Stomach (tissue), 19 donors: ENCODE results near the gene DNAJC25. TPM values are rescaled to one million over a fixed set of nuclear protein-coding genes. Genes with fewer than 3 reads are reported as not detected.
A peak's percentile ranks its signal among the peaks of the same experiment; 100 is the strongest.

Experiments used
- DNase-seq, 2 donors: peaks; one replicate each; pipeline versions ENCODE4 v3.0.0 to v3.0.0-alpha.2; 2013 to 2019
- H3K27ac ChIP-seq, 5 donors: fragments of 200-600 bp in 4 of 5; sonication (generic) in 4 of 5; one replicate each; pipeline ENCODE4 v1.5.1; 2013 to 2019; ENCODE audit warnings: mild to moderate bottlenecking in 1 of 5, moderate library complexity in 1 of 5
- H3K27me3 ChIP-seq, 3 donors: fragments of 200-600 bp; sonication (generic); one replicate each; pipeline ENCODE4 v1.5.1; 2017 to 2019; ENCODE audit warnings: mixed run types in 1 of 3
- H3K36me3 ChIP-seq, 4 donors: fragments of 200-600 bp; sonication (generic); 1 replicate in 3 of 4; 2 replicates in 1 of 4; pipeline ENCODE4 v1.5.1; 2016 to 2019
- H3K4me1 ChIP-seq, 4 donors: fragments of 200-600 bp; sonication (generic); one replicate each; pipeline ENCODE4 v1.5.1; 2016 to 2019
- H3K4me3 ChIP-seq, 4 donors: fragments of 200-600 bp; sonication (generic) in 3 of 4; one replicate each; pipeline ENCODE4 v1.5.1; 2016 to 2019; ENCODE audit warnings: mild to moderate bottlenecking in 1 of 4
- H3K9me3 ChIP-seq, 4 donors: fragments of 200-600 bp; sonication (generic); one replicate each; pipeline ENCODE4 v1.5.1; 2016 to 2019
- EP300 ChIP-seq: sonication (generic); formaldehyde crosslinking; IDR thresholded peaks from one replicate; pipeline ENCODE4 v1.6.1; 2017; ENCODE audit warnings: antibody characterized with exemption
- POLR2A ChIP-seq, 4 donors: fragments of 450-650 bp; IDR thresholded peaks; one replicate each; pipeline ENCODE4 v1.6.1; 2016; ENCODE audit warnings: antibody characterized with exemption in 4 of 4, control low read depth in 2 of 4, mild to moderate bottlenecking in 1 of 4, moderate library complexity in 1 of 4
- POLR2AphosphoS5 ChIP-seq, 3 donors: sonication (generic); formaldehyde crosslinking; IDR thresholded peaks; one replicate each; pipeline ENCODE4 v1.6.1; 2016; ENCODE audit warnings: antibody characterized with exemption in 3 of 3
- WGBS, 5 donors: extraction: QIAGEN DNeasy Blood & Tissue Kit in 3 of 5; methylation state at CpG; one replicate each; pipeline versions ENCODE4 v1.1.5 to v1.1.7; 2013 to 2018; 5-methylcytosine and 5-hydroxymethylcytosine counted together
- intact Hi-C: fragments of 100-400 bp; cut with DNase I; formaldehyde crosslinking; loops from one replicate; pipeline ENCODE4 v1.15.1; 2023; ENCODE audit warnings: low total_unique reads
- long read RNA-seq, 10 donors: transcript quantifications; one replicate each; lab custom pipeline, GENCODE V29; 2026
- polyA plus RNA-seq, 3 donors: library from polyadenylated mRNA; stranded (reverse); fragments of 200-250 nt; gene quantifications; one replicate each; pipeline ENCODE4 v1.2.3, GENCODE V29; 2013
- total RNA-seq, 5 donors: library from RNA; depleted of rRNA; stranded (reverse); fragments of >200 nt; gene quantifications; one replicate each; pipeline versions ENCODE4 v1.1.0 to v1.2.3, GENCODE V29; 2014 to 2016
- TF ChIP-seq, protein P1 (sequence below), 7 experiments: fragments of 450-650 bp in 4 of 7; fragments of 200-600 bp in 3 of 7; sonication (generic) in 3 of 7; IDR thresholded peaks; one replicate each; pipeline ENCODE4 v1.5.1; 2016 to 2019; ENCODE audit warnings: antibody characterized with exemption in 7 of 7, control low read depth in 2 of 7, mild to moderate bottlenecking in 1 of 7
- donor health status: healthy with polysubstance abuse.
- donor health status: Bipolar disorder and iron deficiency.
- donor health status: healthy.

Gene DNAJC25
- total RNA-seq (10 to 100 TPM in 2 of 5 donors, 1 to 10 TPM in 2, not detected in 1; 1.3 to 44.0 (median 9.0) TPM), polyA plus RNA-seq (1 to 10 TPM; 2.4 to 4.7 (median 4.3) TPM)
- long read RNA-seq, donor 1, partial matches to known transcripts: 0 of 1 reads
- long read RNA-seq, donor 1, other reads (novel, unspliced or antisense): 0 of 1 reads
- long read RNA-seq, donor 2, partial matches to known transcripts: 0 of 4 reads
- long read RNA-seq, donor 2, other reads (novel, unspliced or antisense): 0 of 4 reads
- long read RNA-seq, donor 3, partial matches to known transcripts: 0 of 2 reads
- long read RNA-seq, donor 3, other reads (novel, unspliced or antisense): 0 of 2 reads
- long read RNA-seq, donor 4: 0 reads
- long read RNA-seq, donor 5, partial matches to known transcripts: 0 of 5 reads
- long read RNA-seq, donor 5, other reads (novel, unspliced or antisense): 0 of 5 reads
- long read RNA-seq, donor 6, transcript DNAJC25-202 (5 exons, 2,498 nt): minor isoform, 6 of 16 reads
- long read RNA-seq, donor 6, transcript DNAJC25-201 (4 exons, 2,268 nt): major isoform, 10 of 16 reads
- long read RNA-seq, donor 6, partial matches to known transcripts: 0 of 16 reads
- long read RNA-seq, donor 6, other reads (novel, unspliced or antisense): 0 of 16 reads
- long read RNA-seq, donor 7, partial matches to known transcripts: 0 of 3 reads
- long read RNA-seq, donor 7, other reads (novel, unspliced or antisense): 0 of 3 reads
- long read RNA-seq, donor 8, partial matches to known transcripts: 0 of 3 reads
- long read RNA-seq, donor 8, other reads (novel, unspliced or antisense): 0 of 3 reads
- long read RNA-seq, donor 9, partial matches to known transcripts: 0 of 3 reads
- long read RNA-seq, donor 9, other reads (novel, unspliced or antisense): 0 of 3 reads
- long read RNA-seq, donor 10, partial matches to known transcripts: 0 of 2 reads
- long read RNA-seq, donor 10, other reads (novel, unspliced or antisense): 0 of 2 reads

DNA sequence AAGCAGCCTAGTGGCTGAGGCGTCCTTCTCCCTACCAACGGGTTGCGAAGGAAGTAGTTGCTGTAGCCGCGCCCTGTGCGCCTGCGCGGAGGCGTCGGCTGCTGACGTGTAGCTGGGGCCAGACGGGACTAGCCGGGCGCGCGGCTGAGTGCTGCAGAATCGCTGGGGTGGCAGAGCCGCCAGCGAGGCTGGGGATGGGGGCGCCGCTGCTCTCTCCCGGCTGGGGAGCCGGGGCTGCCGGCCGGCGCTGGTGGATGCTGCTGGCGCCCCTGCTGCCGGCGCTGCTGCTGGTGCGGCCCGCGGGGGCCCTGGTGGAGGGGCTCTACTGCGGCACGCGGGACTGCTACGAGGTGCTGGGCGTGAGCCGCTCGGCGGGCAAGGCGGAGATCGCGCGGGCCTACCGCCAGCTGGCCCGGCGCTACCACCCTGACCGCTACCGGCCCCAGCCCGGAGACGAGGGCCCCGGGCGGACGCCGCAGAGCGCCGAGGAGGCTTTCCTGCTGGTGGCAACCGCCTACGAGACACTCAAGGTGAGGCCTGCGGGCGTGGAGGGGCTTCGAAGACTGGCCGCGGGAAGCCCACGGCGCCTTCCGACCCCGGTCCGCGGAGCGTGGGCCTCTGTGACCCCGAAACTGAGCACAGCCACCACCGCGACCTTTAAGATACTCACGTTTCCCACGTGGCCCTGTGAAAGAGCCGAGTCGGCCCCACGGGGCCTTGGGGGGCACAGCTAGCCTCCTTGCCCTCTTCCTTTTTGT lies at the start of gene DNAJC25:
Gene DNAJC25 (plus strand): TSS at position 121 of the 758 bp plus-strand sequence. CDS start 74 bp downstream, at position 195.
- peak within 1 kb of the TSS; percentile 70 to 91 (median 88) for H3K4me3 ChIP-seq
- TF ChIP-seq POLR2A (IDR thresholded peaks at IDR 0.05): peak in 2 of 4 donors; percentile 84 to 94
- TF ChIP-seq POLR2AphosphoS5 (IDR thresholded peaks at IDR 0.05): peak; percentile 98 to 99 (median 99)
- TF ChIP-seq EP300: no peak
- no peaks in the 10 kb centered on the region for H3K9me3 ChIP-seq
- intact Hi-C loops: no loop called here
- no peaks in the 10 kb centered on the region for H3K27me3 ChIP-seq
- H3K36me3 ChIP-seq: no peaks in the 10 kb centered on the region
- peak within 1 kb of the TSS; percentile 85 to 96 (median 91) for H3K27ac ChIP-seq
- peaks cover 14 to 55% (median 42%) of the 10 kb centered on the region in 4 donors for H3K4me1 ChIP-seq
- DNase-seq: peak; percentile 97 to 99
- 0 to 1% (median 0%) methylated on average over 39 to 79 of the region's 79 CpGs for WGBS, 5 donors

DNA sequence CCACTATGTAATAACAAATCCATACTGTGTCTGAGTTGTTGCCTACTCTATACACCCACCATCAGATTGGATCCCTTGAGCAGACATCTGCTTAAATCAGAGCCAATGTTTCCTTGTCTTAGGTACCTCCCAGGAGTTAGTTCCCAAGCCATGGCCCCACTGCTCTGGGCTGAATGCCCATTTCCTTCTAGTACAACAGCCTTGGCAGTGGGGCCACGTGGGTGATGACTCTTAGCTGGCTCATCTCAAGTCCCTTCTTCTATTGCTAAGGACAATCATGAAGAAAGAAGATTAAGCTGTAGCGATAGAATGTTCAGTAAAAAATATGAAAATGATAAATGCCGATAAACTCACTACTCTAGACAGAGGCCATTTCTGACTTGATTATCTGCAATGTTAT lies 48.2 kb upstream of the DNAJC25 start:
- Histone ChIP-seq H3K4me1 (no peaks in the 10 kb centered on the region), H3K27me3 (no peaks in the 10 kb centered on the region), H3K27ac (no peak overlapping the region), H3K9me3 (no peaks in the 10 kb centered on the region), H3K36me3 (peaks cover 37 to 97% (median 87%) of the 10 kb centered on the region in 4 donors), H3K4me3 (no peak overlapping the region)
- intact Hi-C loops: no loop called here
- WGBS, 5 donors: 67 to 78% (median 74%) methylated on average over 3 of the region's 3 CpGs
- TF ChIP-seq POLR2A (IDR thresholded peaks at IDR 0.05): no peak
- TF ChIP-seq, protein P1, sequence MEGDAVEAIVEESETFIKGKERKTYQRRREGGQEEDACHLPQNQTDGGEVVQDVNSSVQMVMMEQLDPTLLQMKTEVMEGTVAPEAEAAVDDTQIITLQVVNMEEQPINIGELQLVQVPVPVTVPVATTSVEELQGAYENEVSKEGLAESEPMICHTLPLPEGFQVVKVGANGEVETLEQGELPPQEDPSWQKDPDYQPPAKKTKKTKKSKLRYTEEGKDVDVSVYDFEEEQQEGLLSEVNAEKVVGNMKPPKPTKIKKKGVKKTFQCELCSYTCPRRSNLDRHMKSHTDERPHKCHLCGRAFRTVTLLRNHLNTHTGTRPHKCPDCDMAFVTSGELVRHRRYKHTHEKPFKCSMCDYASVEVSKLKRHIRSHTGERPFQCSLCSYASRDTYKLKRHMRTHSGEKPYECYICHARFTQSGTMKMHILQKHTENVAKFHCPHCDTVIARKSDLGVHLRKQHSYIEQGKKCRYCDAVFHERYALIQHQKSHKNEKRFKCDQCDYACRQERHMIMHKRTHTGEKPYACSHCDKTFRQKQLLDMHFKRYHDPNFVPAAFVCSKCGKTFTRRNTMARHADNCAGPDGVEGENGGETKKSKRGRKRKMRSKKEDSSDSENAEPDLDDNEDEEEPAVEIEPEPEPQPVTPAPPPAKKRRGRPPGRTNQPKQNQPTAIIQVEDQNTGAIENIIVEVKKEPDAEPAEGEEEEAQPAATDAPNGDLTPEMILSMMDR (IDR thresholded peaks at IDR 0.05): no peak
- no peak for TF ChIP-seq EP300
- TF ChIP-seq POLR2AphosphoS5 (IDR thresholded peaks at IDR 0.05): no peak
- DNase-seq: no peak

DNA sequence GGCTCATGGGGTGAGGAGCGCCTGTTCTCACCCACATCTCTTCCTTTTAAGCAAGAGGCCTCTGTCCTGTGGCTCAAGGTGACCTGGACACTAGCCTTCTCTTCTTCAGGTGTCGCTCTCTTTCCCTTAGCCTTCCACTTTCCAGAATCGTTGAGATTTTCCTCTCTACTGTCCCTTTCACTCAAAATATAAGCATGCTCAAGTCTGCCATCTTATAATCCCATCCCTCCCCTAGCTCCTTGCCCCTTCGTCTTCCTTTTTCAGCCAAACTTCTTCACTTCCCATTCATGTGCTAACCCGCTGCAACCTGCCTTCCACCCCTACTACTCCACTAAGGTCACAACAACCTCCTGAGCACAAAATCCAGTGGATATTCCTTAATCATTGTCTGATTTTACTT lies 44.8 kb upstream of the DNAJC25 start:
- no peaks in the 10 kb centered on the region for H3K27me3 ChIP-seq
- no peaks in the 10 kb centered on the region for H3K9me3 ChIP-seq
- H3K36me3 ChIP-seq: peaks cover 24 to 91% (median 80%) of the 10 kb centered on the region in 4 donors
- no peak overlapping the region for H3K4me3 ChIP-seq
- no peak overlapping the region for H3K27ac ChIP-seq
- TF ChIP-seq EP300 (no peak), POLR2AphosphoS5 (IDR thresholded peaks at IDR 0.05) (peak in 1 of 3 donors; percentile 9)
- intact Hi-C loops: no loop called here
- WGBS, 5 donors: 91 to 97% (median 93%) methylated on average over 5 of the region's 5 CpGs
- H3K4me1 ChIP-seq: no peaks in the 10 kb centered on the region
- DNase-seq: no peak

DNA sequence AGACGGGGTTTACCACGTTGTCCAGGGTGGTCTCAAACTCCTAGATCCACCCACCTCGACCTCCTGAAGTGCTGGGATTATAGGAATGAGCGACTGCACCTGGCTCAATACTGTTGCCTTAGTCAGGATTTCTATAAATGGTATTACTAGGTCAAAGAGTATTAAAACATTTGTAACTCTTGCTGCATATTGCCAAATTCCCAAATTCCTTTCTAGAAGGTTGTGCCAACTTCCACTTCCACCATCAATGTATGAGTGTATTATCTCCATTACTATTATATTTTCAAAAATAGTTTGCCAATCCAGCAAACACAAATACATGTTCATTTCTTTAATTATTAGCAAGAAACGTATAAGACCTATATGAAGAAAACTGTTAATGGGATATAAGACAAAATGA lies 42.3 kb upstream of the DNAJC25 start:
- intact Hi-C loops: no loop called here
- Histone ChIP-seq H3K4me3 (no peak overlapping the region), H3K36me3 (peaks cover 15 to 92% (median 78%) of the 10 kb centered on the region in 4 donors), H3K9me3 (no peaks in the 10 kb centered on the region), H3K27ac (no peak overlapping the region), H3K27me3 (no peaks in the 10 kb centered on the region), H3K4me1 (no peaks in the 10 kb centered on the region)
- TF ChIP-seq POLR2AphosphoS5 (IDR thresholded peaks at IDR 0.05) (no peak), POLR2A (IDR thresholded peaks at IDR 0.05) (no peak), EP300 (no peak)
- TF ChIP-seq, protein P1 (IDR thresholded peaks at IDR 0.05): no peak
- DNase-seq: no peak
- 78 to 91% (median 85%) methylated on average over 5 of the region's 5 CpGs for WGBS, 5 donors
